Measurements from ENCODE around the gene PELI1.

- no peak for TF ChIP-seq CTCF (IDR thresholded peaks at IDR 0.05)
- no peak for TF ChIP-seq POLR2A (IDR thresholded peaks at IDR 0.05)
Measured at GRCh38 chr2:64063924-64064331, 80.3 kb downstream of the PELI1 start.

Data from uterus (tissue), 2 donors.